ENCODE measurements around the gene SLC12A1.

- no peak for TF ChIP-seq TOX (CRISPR knock-in tag; IDR thresholded peaks at IDR 0.05; ENCODE audit: borderline replicate concordance)
- no peak for TF ChIP-seq PATZ1 (CRISPR knock-in tag; IDR thresholded peaks at IDR 0.05; ENCODE audit: borderline replicate concordance)
- no peak for TF ChIP-seq ZNF70 (CRISPR knock-in tag; IDR thresholded peaks at IDR 0.05)
- no peak for TF ChIP-seq ZC3H10 (CRISPR knock-in tag; IDR thresholded peaks at IDR 0.05)
- TF ChIP-seq CREB5 (CRISPR knock-in tag; IDR thresholded peaks at IDR 0.05; ENCODE audit: low read depth): no peak
- no peak for TF ChIP-seq ISL1 (CRISPR knock-in tag; IDR thresholded peaks at IDR 0.05)
Observed at GRCh38 chr15:48336940-48337339, 130.8 kb downstream of the SLC12A1 start.
